ENCODE measurements around the gene MALRD1. TPM values are rescaled to one million over a fixed set of nuclear protein-coding genes. Genes with fewer than 3 reads are reported as not detected.

MALRD1 gene
- total RNA-seq, 1 experiment from 2014 or later, result 0.50 TPM

DNA sequence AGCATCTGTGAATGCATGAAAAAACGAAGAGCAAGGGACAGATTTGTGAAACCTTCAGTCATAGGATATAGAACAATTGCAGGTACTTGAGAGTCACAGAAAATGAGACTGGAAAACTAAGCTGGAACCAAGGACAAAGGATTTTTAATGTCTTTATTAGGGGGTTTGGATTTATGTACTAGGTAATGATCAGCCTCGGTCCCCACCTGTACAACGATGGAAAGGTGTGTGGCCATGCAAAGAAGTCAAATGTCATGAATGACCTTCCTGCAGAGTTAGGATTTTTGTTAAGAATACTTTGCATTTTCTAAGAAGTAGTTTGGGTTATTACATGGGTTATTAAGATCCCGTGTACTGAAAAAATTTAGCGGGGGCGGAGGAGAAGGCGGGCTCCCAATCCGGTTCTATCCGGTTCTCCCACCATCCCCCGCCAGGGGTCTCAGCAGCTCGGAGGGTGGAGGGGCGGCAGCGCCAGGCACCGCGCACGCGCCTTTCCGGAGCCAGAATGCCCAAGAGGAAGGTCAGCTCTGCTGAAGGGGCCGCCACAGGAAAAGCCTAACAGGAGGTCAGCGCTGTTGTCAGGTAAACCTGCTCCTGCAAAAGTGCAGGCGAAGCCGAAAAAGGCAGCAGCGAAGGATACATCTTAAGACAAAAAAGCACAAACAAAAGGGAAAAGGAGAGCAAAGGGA, 440.1 kb downstream of the MALRD1 start:
- no peaks in the 10 kb centered on the region for H3K36me3 Mint-ChIP-seq
- H3K4me3 Mint-ChIP-seq, result peak overlapping the region; percentile 50
- DNase-seq (ENCODE audit: low spot score), result peak; percentile 83
- peak; percentile 100 for ATAC-seq
- no peaks in the 10 kb centered on the region; the same call in 1 of the 2 replicates for H3K27me3 Mint-ChIP-seq (ENCODE audit: low read depth)
- peaks cover 17% of the 10 kb centered on the region for H3K4me1 Mint-ChIP-seq
- CTCF ChIA-PET, result interaction anchor here (1.2 to 1.3 kb wide), 2 partner anchors 76 to 140 kb away, joined by 3 to 4 read pairs; no protein-coding TSS in a partner anchor
- POLR2A ChIA-PET, result no interaction called here
- TF ChIP-seq NFYB (CRISPR knock-in tag; conservative IDR thresholded peaks at IDR 0.05; ENCODE audit: low read depth), result no peak
- TF ChIP-seq FOXP1 (CRISPR knock-in tag; IDR thresholded peaks at IDR 0.05; ENCODE audit: borderline replicate concordance), result peak; percentile 68; the same call in 1 of the 2 replicates
- peak; percentile 36; the same call in 1 of the 2 replicates for TF ChIP-seq ZNF423 (CRISPR knock-in tag; IDR thresholded peaks at IDR 0.05)
- TF ChIP-seq, protein P1, sequence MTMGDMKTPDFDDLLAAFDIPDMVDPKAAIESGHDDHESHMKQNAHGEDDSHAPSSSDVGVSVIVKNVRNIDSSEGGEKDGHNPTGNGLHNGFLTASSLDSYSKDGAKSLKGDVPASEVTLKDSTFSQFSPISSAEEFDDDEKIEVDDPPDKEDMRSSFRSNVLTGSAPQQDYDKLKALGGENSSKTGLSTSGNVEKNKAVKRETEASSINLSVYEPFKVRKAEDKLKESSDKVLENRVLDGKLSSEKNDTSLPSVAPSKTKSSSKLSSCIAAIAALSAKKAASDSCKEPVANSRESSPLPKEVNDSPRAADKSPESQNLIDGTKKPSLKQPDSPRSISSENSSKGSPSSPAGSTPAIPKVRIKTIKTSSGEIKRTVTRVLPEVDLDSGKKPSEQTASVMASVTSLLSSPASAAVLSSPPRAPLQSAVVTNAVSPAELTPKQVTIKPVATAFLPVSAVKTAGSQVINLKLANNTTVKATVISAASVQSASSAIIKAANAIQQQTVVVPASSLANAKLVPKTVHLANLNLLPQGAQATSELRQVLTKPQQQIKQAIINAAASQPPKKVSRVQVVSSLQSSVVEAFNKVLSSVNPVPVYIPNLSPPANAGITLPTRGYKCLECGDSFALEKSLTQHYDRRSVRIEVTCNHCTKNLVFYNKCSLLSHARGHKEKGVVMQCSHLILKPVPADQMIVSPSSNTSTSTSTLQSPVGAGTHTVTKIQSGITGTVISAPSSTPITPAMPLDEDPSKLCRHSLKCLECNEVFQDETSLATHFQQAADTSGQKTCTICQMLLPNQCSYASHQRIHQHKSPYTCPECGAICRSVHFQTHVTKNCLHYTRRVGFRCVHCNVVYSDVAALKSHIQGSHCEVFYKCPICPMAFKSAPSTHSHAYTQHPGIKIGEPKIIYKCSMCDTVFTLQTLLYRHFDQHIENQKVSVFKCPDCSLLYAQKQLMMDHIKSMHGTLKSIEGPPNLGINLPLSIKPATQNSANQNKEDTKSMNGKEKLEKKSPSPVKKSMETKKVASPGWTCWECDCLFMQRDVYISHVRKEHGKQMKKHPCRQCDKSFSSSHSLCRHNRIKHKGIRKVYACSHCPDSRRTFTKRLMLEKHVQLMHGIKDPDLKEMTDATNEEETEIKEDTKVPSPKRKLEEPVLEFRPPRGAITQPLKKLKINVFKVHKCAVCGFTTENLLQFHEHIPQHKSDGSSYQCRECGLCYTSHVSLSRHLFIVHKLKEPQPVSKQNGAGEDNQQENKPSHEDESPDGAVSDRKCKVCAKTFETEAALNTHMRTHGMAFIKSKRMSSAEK (CRISPR knock-in tag; IDR thresholded peaks at IDR 0.05; ENCODE audit: borderline replicate concordance), result peak; percentile 82; the same call in 1 of the 2 replicates
- TF ChIP-seq ETV6 (CRISPR knock-in tag; IDR thresholded peaks at IDR 0.05), result 0 out of 2 replicates have a peak, but pooled peaks have one; percentile 31
- TF ChIP-seq ZNF219 (CRISPR knock-in tag; IDR thresholded peaks at IDR 0.05; ENCODE audit: borderline replicate concordance), result no peak
- peak; percentile 54; the same call in 1 of the 2 replicates for TF ChIP-seq TEAD1 (CRISPR knock-in tag; IDR thresholded peaks at IDR 0.05)
- TF ChIP-seq, protein P2, sequence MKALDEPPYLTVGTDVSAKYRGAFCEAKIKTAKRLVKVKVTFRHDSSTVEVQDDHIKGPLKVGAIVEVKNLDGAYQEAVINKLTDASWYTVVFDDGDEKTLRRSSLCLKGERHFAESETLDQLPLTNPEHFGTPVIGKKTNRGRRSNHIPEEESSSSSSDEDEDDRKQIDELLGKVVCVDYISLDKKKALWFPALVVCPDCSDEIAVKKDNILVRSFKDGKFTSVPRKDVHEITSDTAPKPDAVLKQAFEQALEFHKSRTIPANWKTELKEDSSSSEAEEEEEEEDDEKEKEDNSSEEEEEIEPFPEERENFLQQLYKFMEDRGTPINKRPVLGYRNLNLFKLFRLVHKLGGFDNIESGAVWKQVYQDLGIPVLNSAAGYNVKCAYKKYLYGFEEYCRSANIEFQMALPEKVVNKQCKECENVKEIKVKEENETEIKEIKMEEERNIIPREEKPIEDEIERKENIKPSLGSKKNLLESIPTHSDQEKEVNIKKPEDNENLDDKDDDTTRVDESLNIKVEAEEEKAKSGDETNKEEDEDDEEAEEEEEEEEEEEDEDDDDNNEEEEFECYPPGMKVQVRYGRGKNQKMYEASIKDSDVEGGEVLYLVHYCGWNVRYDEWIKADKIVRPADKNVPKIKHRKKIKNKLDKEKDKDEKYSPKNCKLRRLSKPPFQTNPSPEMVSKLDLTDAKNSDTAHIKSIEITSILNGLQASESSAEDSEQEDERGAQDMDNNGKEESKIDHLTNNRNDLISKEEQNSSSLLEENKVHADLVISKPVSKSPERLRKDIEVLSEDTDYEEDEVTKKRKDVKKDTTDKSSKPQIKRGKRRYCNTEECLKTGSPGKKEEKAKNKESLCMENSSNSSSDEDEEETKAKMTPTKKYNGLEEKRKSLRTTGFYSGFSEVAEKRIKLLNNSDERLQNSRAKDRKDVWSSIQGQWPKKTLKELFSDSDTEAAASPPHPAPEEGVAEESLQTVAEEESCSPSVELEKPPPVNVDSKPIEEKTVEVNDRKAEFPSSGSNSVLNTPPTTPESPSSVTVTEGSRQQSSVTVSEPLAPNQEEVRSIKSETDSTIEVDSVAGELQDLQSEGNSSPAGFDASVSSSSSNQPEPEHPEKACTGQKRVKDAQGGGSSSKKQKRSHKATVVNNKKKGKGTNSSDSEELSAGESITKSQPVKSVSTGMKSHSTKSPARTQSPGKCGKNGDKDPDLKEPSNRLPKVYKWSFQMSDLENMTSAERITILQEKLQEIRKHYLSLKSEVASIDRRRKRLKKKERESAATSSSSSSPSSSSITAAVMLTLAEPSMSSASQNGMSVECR (CRISPR knock-in tag; IDR thresholded peaks at IDR 0.05; ENCODE audit: borderline replicate concordance), result 0 out of 2 replicates have a peak, but pooled peaks have one; percentile 29
- TF ChIP-seq, protein P3, sequence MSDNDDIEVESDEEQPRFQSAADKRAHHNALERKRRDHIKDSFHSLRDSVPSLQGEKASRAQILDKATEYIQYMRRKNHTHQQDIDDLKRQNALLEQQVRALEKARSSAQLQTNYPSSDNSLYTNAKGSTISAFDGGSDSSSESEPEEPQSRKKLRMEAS (CRISPR knock-in tag; IDR thresholded peaks at IDR 0.05), result peak; percentile 87; the same call in 1 of the 2 replicates
- peak; percentile 64 for TF ChIP-seq SP1 (CRISPR knock-in tag; conservative IDR thresholded peaks at IDR 0.05)
- TF ChIP-seq, protein P4, sequence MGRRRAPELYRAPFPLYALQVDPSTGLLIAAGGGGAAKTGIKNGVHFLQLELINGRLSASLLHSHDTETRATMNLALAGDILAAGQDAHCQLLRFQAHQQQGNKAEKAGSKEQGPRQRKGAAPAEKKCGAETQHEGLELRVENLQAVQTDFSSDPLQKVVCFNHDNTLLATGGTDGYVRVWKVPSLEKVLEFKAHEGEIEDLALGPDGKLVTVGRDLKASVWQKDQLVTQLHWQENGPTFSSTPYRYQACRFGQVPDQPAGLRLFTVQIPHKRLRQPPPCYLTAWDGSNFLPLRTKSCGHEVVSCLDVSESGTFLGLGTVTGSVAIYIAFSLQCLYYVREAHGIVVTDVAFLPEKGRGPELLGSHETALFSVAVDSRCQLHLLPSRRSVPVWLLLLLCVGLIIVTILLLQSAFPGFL (CRISPR knock-in tag; IDR thresholded peaks at IDR 0.05; ENCODE audit: borderline replicate concordance), result no peak
- peak overlapping the region; percentile 98 for H3K27ac Mint-ChIP-seq
- H3K9me3 Mint-ChIP-seq, result no peaks in the 10 kb centered on the region

DNA sequence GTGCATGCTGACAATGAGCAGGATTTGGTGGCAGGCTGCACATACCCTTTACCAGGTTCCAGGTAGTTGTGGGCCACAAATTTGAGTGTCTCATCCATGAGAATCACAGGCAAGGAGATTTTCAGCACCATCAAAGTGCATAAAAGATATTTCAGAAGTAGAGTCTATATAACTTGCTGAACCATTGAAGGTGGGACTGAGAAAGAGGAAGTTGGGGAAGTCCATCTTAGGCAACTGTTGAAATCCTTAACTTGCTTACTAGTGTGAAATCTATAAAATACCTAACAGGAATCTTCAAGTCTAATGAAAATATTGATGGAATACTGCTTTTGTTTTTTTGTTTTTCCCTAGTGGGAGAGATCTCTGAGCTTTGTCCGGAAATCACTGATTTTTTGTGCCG, 442.6 kb downstream of the MALRD1 start:
- POLR2A ChIA-PET, result no interaction called here
- TF ChIP-seq PRRX2 (CRISPR knock-in tag; IDR thresholded peaks at IDR 0.05), result no peak
- TF ChIP-seq NFYB (CRISPR knock-in tag; conservative IDR thresholded peaks at IDR 0.05; ENCODE audit: low read depth), result no peak
- TF ChIP-seq NFATC4 (CRISPR knock-in tag; IDR thresholded peaks at IDR 0.05), result no peak
- TF ChIP-seq, protein P5, sequence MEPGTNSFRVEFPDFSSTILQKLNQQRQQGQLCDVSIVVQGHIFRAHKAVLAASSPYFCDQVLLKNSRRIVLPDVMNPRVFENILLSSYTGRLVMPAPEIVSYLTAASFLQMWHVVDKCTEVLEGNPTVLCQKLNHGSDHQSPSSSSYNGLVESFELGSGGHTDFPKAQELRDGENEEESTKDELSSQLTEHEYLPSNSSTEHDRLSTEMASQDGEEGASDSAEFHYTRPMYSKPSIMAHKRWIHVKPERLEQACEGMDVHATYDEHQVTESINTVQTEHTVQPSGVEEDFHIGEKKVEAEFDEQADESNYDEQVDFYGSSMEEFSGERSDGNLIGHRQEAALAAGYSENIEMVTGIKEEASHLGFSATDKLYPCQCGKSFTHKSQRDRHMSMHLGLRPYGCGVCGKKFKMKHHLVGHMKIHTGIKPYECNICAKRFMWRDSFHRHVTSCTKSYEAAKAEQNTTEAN (CRISPR knock-in tag; IDR thresholded peaks at IDR 0.05), result no peak
- no peaks in the 10 kb centered on the region; the same call in 1 of the 2 replicates for H3K27me3 Mint-ChIP-seq (ENCODE audit: low read depth)
- DNase-seq (ENCODE audit: low spot score), result no peak
- peaks cover 13% of the 10 kb centered on the region for H3K36me3 Mint-ChIP-seq
- CTCF ChIA-PET, result no interaction called here
- H3K9me3 Mint-ChIP-seq, result peaks cover 12% of the 10 kb centered on the region
- no peak for ATAC-seq
- H3K4me1 Mint-ChIP-seq, result peaks cover 29% of the 10 kb centered on the region
- no peak overlapping the region for H3K4me3 Mint-ChIP-seq
- no peak overlapping the region for H3K27ac Mint-ChIP-seq
